Stromal cell of bone marrow (primary cell): ENCODE results near the gene LRIG1.

Experiments
- DNase-seq: peaks from one replicate; pipeline ENCODE4 v3.0.0-alpha.2; 2012; ENCODE audit warnings: low read depth

Gene LRIG1

DNA sequence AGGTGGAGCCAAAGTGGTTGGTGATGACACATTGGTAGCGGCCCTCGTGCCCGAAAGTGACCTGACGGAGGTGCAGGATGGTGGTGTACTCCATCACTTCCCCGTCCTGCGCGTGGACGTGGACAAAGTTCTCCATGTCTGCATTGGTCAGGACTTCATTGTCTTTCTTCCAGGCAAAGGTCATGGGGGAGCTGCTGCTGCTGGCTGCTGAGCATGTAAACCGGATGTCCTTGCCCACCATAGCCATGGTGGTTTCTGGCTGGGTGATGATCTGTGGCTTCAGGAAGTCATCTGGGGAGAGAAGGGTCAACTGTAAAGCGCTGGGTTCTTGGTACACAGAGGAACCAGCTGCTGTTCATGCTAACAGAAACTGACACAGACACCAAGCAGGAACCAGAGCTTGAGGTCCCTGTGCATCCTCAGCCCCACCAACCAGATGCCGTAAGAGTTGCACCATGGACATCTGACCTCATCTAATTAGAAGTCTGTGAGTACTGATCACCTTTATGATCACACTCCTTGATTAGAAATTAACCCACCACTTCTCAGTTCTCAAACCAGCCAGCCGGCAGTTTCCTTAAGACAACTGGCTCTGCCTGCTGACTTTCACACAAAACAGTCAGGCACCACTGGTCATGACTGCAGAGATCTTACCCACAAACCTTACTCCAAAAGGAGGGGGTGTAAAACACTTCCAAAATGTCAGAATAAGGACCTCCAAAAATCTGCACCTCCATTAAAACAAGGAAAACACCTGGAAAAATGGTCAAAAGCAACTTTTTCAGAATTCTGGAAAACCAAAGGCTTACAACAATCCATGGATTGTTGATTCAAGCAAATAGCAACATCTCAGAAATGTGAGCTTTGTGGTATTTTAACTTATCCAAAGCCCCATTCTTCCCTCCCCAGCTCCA, 114.6 kb downstream of the LRIG1 start:
- no peak for DNase-seq

- DNase-seq, result no peak
Observed at GRCh38 chr3:66385066-66385465, 115.8 kb downstream of the LRIG1 start.

DNA sequence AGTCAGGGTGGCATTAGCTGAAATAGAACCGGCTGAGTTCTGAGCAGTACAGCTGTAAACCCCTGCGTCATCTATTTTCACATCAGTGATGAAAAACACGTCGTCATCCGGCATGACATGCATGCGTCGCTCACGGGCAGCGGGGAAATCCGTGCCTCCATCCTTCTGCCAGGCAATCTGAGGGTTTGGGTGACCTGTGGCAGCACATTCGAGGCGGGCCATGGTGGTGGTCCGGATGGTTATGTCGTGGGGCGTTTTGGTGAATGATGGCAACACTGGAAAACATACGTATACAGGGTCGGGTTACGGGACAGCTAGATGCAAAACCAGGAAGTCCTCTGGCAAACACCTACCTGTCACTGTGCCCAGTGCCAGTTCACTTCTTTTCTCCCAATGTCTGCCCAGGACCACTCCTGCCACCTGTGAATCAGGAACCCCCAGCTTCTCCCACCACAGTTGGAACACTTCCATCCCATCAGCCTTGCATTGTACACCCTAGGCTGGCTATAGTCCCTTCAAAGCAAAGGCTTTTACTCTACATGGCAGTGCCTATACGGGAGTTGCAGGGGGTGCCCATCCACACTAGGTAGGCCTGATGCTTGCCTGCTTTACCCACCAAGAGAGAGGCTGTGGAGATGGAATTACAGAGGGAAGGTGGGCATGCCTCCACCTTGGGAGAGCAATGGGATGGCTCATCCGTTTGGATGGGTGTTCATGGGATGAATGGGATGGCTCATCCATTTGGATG, 116.7 kb downstream of the LRIG1 start:
- DNase-seq, result no peak

- DNase-seq, result no peak
Observed at GRCh38 chr3:66383023-66383422, 117.8 kb downstream of the LRIG1 start.

DNA sequence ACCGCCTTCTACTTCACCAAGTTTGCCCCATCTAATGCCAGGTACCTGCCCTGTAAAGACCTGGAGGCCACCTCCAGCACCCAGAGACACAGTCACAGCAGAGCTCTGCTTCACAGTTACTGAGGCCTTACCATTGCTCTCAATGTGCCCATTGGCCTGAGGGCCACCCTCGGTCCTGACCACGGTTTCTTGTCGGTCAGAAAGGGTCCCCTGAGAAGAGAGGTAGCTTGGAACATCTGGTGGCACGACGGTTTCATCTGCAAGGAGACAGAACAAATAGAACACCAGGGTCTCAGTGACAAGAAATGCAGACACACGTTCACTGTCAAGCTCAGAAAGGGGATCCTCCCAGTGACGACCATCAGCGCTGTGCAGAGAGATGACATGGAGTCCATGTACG, 118.7 kb downstream of the LRIG1 start:
- no peak for DNase-seq

DNA sequence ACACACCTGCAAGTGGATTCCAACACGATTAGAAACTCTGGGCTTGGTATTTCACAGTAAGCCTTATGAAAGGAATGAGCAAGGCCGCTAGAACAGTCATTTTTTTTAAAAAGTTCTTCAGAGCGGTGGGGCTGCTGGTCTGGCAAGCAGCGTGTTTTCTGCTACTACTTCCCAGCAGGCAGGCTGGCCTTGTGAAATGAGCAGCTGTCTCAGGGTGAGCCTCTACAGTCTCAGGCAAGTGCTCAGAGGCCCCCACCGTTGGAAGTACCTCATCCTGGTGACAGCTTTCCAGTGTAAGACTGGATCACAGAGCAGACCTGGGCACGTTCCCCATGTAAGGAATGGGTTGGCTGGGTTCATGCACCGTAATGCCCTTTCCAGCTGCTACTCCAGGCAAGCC, 119.2 kb downstream of the LRIG1 start:
- no peak for DNase-seq

DNA sequence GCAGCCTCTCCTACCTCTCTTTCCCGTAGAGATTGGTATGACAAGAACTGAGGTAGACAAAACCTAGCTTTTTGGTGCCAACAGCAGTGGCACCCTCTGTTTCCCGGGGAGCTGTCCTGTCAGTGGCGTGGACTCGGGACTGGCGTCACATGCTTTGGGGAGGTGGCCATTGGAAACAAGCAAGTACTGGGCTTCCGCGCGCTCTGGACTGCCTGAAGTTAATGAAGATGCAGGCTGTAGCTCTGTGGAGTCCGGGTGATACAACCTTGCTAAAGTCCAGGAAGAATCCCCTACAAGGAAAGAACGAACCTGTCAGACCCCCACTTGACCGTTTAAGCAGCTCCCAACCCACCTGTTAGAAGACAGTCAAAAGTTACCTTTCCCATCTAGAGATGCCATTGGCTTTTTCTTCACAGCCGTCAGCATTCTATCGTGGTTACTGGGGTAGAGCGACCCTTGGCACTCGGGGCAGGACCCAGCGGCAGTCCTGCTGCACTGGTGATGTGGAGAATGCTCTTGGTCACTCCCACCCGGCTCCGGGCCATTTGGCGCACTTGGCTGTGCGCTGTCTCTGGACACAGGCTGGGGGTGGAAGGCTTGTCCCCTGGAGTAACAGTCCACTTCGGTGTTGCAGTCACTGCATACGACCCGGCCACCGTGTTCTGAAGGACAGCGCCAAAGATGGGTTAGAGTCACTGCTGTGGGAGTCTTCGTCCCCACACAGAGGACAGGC, 120.5 kb downstream of the LRIG1 start:
- no peak for DNase-seq

DNA sequence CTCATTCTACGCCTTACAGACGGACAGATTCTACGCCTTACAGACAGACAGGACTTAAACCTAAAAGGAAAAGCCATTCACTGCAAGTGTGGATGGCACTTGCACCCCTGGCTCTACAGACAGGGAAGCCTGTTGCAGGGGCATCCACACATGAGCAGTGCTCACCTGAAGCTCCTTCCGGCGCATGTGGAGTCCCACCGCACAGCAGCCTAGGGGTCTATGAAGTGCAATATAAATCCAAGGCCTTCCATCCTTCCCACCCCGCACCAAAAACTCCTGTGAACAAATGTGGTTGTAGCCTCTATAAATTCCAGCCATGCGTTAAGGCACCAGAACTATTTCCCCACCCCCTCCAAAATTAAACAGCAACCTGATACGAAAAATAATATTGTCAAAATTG, 121.3 kb downstream of the LRIG1 start:
- no peak for DNase-seq

- DNase-seq, result no peak
Observed at GRCh38 chr3:66378256-66378655, 122.6 kb downstream of the LRIG1 start.

GRCh38 chr3:66377800-66378199, 123.0 kb downstream of the LRIG1 start:
- no peak for DNase-seq

DNA sequence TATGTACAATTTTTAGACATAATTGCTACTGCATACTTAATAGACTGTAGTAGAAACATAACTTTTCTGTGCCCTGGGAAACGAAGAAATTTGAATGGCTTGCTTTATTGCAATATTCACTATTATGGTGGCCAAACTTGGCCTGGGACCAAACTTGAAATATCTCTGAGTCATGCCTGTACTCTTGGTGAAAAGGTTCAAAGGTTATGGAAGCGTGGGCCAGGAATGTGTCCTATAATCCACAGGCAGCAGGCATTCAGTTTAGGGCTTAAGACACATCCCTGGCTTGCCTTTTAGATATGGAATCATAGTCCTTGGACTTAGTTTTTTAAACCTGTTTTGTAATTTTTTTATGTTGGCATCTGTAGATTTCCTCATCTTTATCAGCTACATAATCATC, 124.3 kb downstream of the LRIG1 start:
- peak; percentile 49 for DNase-seq

GRCh38 chr3:66372681-66373350, 128.0 kb downstream of the LRIG1 start:
- no peak for DNase-seq

- DNase-seq, result no peak
Observed at GRCh38 chr3:66371432-66371831, 129.4 kb downstream of the LRIG1 start.

- no peak for DNase-seq
Observed at GRCh38 chr3:66370179-66370578, 130.6 kb downstream of the LRIG1 start.

- no peak for DNase-seq
Observed at GRCh38 chr3:66367979-66368378, 132.8 kb downstream of the LRIG1 start.

DNA sequence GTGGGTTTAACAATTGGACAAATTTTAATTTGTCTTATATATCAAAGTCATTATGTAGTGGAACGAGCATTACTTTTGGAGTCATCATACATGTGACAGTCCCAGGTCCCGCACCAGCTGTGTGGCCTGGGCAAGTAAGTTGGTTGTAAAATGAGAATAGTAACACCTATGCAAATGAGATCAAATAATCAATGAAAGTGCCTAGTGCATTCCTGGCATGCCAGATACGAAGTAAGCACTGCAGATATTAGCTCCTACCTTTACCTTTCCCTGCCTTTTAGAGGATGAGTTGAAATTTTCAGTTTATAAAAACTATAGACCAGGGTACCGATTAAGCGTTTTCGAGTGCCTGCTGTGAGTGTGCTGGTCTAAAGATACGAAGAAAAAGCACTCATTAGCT, 134.1 kb downstream of the LRIG1 start:
- DNase-seq, result no peak

GRCh38 chr3:66365080-66365479, 135.7 kb downstream of the LRIG1 start:
- DNase-seq, result no peak

GRCh38 chr3:66363148-66363547, 137.7 kb downstream of the LRIG1 start:
- no peak for DNase-seq

DNA sequence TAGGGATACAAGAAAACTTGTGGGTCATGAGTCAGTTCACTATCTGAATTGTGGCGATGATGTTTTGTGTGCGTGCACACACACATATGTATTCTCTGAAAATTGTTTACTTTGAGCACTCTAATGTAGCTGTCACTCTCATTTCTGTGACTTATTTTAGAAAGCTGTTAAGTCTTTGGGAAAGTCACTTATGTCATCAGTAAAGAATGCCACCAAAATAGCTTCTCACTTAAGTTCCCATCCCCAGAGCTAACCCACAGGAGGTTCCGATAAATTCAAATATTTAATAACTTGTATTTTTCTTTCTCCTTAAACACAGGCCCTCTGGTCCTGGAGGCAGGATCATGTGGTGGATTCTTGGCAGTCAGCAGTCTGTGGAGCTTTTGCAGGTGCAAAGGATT, 138.3 kb downstream of the LRIG1 start:
- DNase-seq, result peak; percentile 13

DNA sequence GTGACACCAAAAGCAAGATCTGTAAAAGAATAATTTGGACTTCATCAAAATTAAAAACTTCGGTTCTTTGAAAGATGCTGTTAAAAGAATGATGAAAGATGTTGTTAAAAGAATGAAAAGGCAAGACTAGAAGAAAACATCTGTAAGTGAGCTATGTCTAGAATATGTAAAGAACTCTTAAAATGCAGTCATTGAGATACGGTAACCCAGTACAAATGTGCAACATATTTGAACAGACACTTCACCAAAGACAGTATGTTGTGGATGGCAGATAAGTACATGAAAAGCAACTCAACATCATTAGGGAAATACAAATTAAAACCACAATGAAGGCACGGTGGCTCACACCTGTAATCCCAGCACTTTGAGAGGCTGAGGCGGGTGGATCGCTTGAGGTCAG, 139.5 kb downstream of the LRIG1 start:
- no peak for DNase-seq

GRCh38 chr3:66355997-66356396, 144.8 kb downstream of the LRIG1 start:
- no peak for DNase-seq

- no peak for DNase-seq
Observed at GRCh38 chr3:66355394-66355793, 145.4 kb downstream of the LRIG1 start.
